ENCODE data around the gene CDSN. TPM values are rescaled to one million over a fixed set of nuclear protein-coding genes. Genes with fewer than 3 reads are reported as not detected.

CDSN gene
- total and polyA plus RNA-seq, 2 of the 4 experiments (the other 2 are of a cell fraction) = not detected

- TF ChIP-seq NFE2L2 (IDR thresholded peaks at IDR 0.05; ENCODE audit: low read depth, low read length) = no peak
Observed at GRCh38 chr6:31079656-31080261, 40.5 kb downstream of the CDSN start (continued).

GRCh38 chr6:31076611-31077010 lies 43.6 kb downstream of the CDSN start:
- H3K4ac ChIP-seq (ENCODE audit: low read depth, low read length) = no peak overlapping the region
- H3K4me1 ChIP-seq (ENCODE audit: control insufficient read depth, insufficient read depth, low read length) = peaks cover 6% of the 10 kb centered on the region
- H3K4me3 ChIP-seq (ENCODE audit: insufficient read depth, low read depth, low read length) = no peak overlapping the region
- no peak overlapping the region for H3K4me2 ChIP-seq (ENCODE audit: low read depth, low read length)
- no peak overlapping the region for H3K27ac ChIP-seq (ENCODE audit: insufficient read depth, low read length)
- no peaks in the 10 kb centered on the region for H3K36me3 ChIP-seq (ENCODE audit: control insufficient read depth, insufficient read depth, low read length)
- CTCF ChIA-PET = interaction anchor here (0.6 kb wide), 1 partner anchor 73 kb away, joined by 4 read pairs; no protein-coding TSS in a partner anchor
- H2AFZ ChIP-seq (replicated peaks; ENCODE audit: low read length, poor library complexity) = no peak overlapping the region
- no peaks in the 10 kb centered on the region for H3K27me3 ChIP-seq (ENCODE audit: control insufficient read depth, insufficient read depth, low read length)
- no peak overlapping the region for H3K56ac ChIP-seq (ENCODE audit: extremely low read depth, insufficient read depth, low read length)
- H2BK20ac ChIP-seq (ENCODE audit: low read depth, low read length) = no peak overlapping the region
- DNase-seq (no peak), ATAC-seq (ENCODE audit: low read depth) (no peak)
- intact Hi-C loops (cut with micrococcal nuclease) (no loop called here), in situ Hi-C loops (cut with MboI; ENCODE audit: low sequenced_read_pairs) (loop anchor here (5.0 to 25.0 kb wide), 4 partner anchors 159 to 589 kb away; partner anchors contain the start of genes FLOT1, HLA-E and IER3), dilution Hi-C loops (cut with HindIII; ENCODE audit: low sequenced_read_pairs, unreplicated experiment) (no loop called here)
- H2BK5ac ChIP-seq (ENCODE audit: low read depth, low read length, poor library complexity, severe bottlenecking) = no peak overlapping the region
- no peak overlapping the region for H4K91ac ChIP-seq (ENCODE audit: insufficient read depth, low read depth, low read length)
- H2AK9ac ChIP-seq (replicated peaks; ENCODE audit: low read depth, low read length, poor library complexity) = no peak overlapping the region
- H3K9me1 ChIP-seq (ENCODE audit: insufficient read depth, low read length) = peaks cover 4% of the 10 kb centered on the region; the same call in 1 of the 2 replicates
- POLR2A ChIA-PET (ENCODE audit: unreplicated experiment) = no interaction called here
- 92% methylated on average over 2 of the region's 4 CpGs; no CpG with 5 or more reads in 1 of the 2 experiments for WGBS, 2 experiments (ENCODE audit: extremely low coverage in 2 of 2, insufficient read length in 1 of 2)
- no peak overlapping the region for H3K14ac ChIP-seq (replicated peaks; ENCODE audit: low read depth, low read length)
- H2BK15ac ChIP-seq (ENCODE audit: low read depth, low read length) = no peak overlapping the region
- no peak overlapping the region for H3K9ac ChIP-seq (ENCODE audit: low read depth, low read length)
- H4K5ac ChIP-seq (ENCODE audit: low read depth, low read length) = no peak overlapping the region
- no peaks in the 10 kb centered on the region for H4K20me1 ChIP-seq (ENCODE audit: insufficient read depth, low read length)
- no peak overlapping the region for H3K23ac ChIP-seq (ENCODE audit: low read depth, low read length)
- H3K18ac ChIP-seq (ENCODE audit: low read depth, low read length) = no peak overlapping the region
- no peaks in the 10 kb centered on the region for H3K9me3 ChIP-seq (ENCODE audit: control insufficient read depth, insufficient read depth, low read length)
- no TSS peak for BruUV-seq (replicated peaks)
- no peak overlapping the region for H4K8ac ChIP-seq (ENCODE audit: low read depth in 2 of 2, low read length in 2 of 2)
- H2BK120ac ChIP-seq (ENCODE audit: low read depth, low read length) = no peak overlapping the region
- H3K79me1 ChIP-seq (ENCODE audit: low read depth in 1 of 2, low read length in 2 of 2) = no peaks in the 10 kb centered on the region
- no peak overlapping the region for H2AK5ac ChIP-seq (ENCODE audit: low read depth, low read length)
- TF ChIP-seq CEBPB (IDR thresholded peaks at IDR 0.05; ENCODE audit: low read depth, low read length) = no peak
- TF ChIP-seq USF2 (IDR thresholded peaks at IDR 0.05; ENCODE audit: low read depth, low read length) = no peak
- TF ChIP-seq MAFK (IDR thresholded peaks at IDR 0.05; ENCODE audit: low read depth, low read length) = no peak
- no peak for TF ChIP-seq CHD1 (IDR thresholded peaks at IDR 0.05; ENCODE audit: low read depth, low read length)
- no peak for TF ChIP-seq RCOR1 (IDR thresholded peaks at IDR 0.05; ENCODE audit: insufficient replicate concordance, low read length)
- TF ChIP-seq RFX5 (IDR thresholded peaks at IDR 0.05; ENCODE audit: low read depth, low read length) = no peak
- no peak for TF ChIP-seq CTCF (conservative IDR thresholded peaks at IDR 0.05; ENCODE audit: low read depth, low read length)
- no peak for TF ChIP-seq RAD21 (IDR thresholded peaks at IDR 0.05; ENCODE audit: low read length)
- TF ChIP-seq ELK1 (IDR thresholded peaks at IDR 0.05; ENCODE audit: borderline replicate concordance, low read depth, low read length) = no peak
- no peak for TF ChIP-seq MXI1 (IDR thresholded peaks at IDR 0.05; ENCODE audit: borderline replicate concordance, low read depth, low read length)
- no peak for TF ChIP-seq POLR2A (IDR thresholded peaks at IDR 0.05; ENCODE audit: low read depth, low read length)
- no peak for TF ChIP-seq FOS (IDR thresholded peaks at IDR 0.05; ENCODE audit: low read depth, low read length)
- TF ChIP-seq BHLHE40 (IDR thresholded peaks at IDR 0.05; ENCODE audit: low read depth, low read length) = no peak
